Measurements from ENCODE around the gene TNN.

- no peak for TF ChIP-seq CTCF (IDR thresholded peaks at IDR 0.05; ENCODE audit: low read depth, low read length)
- TF ChIP-seq EZH2phosphoT487 (IDR thresholded peaks at IDR 0.05; ENCODE audit: low read depth) = no peak
These were observed 23.1 kb downstream of the TNN start for GRCh38 chr1:175090780-175091179.

Data from OCI-LY3 (cell line).